ENCODE results near the gene EVPL.

The EVPL gene

GRCh38 chr17:75959051-75959838 lies 67.9 kb downstream of the EVPL start:
- no peak for FAIRE-seq

Data from colon (tissue), 2 donors.